Kidney tubule cell (primary cell): Measurements from ENCODE around the gene PON3.

Experiments
- DNase-seq: peaks from one replicate; pipeline ENCODE4 v3.0.0-alpha.2; 2018; ENCODE audit warnings: low spot score

The PON3 gene

DNA sequence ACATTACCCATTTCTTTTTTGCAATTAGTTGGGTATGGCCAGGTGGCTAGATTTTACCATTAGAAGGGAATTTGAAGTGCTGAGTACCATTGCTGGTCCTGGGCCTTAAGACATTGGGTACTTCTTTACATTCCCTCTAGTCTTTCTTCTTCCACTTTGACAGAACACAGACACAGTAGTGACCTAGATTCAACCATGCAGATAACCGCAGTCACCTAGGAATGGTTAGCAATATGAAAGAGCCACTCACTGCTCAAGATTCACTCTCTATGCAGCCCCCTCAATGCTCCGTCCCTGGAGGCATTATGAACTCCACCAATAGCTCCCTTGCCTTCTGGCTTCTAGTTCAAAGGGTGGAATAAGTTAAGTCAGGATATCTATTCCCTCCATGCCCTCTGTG lies 55.7 kb downstream of the PON3 start:
- DNase-seq, result no peak

DNA sequence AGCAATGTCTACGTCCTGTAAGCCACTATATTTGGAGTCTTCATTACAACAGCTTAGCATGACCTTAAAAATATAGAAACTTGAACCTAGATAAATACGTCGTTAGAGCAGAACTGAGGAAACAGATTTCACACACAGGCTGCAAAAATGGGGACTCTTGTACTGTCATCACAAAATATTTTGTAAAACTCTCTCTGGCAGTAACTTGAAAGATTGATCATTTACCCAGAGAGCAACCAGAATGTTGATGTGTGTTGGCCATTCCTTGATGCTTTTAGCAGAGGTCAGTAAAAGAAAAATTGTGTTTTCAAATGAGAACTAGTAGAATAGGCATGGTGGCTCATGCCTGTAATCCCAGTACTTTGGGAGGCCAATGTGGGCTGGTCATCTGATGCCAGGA lies 57.3 kb downstream of the PON3 start:
- DNase-seq, result no peak

DNA sequence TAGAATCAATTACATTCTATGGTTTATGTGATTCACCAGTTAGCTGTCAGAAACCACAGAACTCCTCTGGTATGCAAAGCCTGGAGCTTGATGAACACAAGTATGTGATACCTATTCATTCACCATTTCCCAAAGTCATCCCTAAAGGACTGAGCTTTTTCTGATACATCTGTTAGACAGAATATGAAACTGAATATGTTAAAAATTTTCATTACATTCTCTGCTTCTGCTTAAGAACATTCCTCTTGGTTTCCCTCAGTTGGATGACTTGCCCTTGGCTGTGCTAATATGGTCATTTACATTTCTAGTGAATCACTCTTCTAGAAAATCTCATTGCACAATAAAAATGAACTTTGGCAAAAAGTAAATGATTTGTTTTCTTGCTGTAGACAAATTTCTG lies 61.1 kb downstream of the PON3 start:
- peak; percentile 80 for DNase-seq

DNA sequence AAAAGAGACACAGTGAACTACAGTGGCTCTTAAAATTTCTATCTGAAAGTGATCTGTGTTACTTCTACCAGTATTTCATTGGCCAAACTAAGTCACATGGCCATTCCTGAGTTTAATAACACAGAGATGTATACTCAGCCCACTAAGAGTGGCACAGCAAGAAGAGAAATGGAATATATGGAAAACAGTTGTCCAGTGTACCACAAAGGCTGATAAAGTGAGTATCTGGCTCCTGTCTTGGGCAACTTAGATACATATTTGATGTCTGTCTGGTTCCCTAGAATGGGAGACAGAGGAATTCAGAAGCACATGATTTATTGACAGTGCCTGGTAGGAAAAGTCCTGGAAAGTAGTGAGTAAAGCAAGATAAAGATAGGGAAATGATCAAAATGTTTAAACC lies 61.7 kb downstream of the PON3 start:
- DNase-seq, result no peak

DNA sequence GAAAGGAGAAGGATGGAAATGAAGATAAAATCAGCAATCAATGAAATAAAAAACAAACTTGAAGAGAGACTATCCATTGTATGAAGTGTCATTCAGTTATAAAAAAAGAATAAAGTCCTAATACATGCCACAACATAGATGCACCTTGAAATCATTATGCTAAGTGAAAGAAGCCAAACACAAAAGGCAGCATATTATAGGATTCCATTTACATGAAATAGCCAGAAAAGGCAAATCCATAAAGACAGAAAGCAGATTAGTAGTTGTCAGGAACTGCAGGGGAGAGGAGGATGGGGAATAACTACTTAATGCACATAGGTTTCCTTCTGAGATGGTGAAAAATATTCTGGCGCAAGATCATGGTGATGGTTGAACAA lies 65.2 kb downstream of the PON3 start:
- no peak for DNase-seq

DNA sequence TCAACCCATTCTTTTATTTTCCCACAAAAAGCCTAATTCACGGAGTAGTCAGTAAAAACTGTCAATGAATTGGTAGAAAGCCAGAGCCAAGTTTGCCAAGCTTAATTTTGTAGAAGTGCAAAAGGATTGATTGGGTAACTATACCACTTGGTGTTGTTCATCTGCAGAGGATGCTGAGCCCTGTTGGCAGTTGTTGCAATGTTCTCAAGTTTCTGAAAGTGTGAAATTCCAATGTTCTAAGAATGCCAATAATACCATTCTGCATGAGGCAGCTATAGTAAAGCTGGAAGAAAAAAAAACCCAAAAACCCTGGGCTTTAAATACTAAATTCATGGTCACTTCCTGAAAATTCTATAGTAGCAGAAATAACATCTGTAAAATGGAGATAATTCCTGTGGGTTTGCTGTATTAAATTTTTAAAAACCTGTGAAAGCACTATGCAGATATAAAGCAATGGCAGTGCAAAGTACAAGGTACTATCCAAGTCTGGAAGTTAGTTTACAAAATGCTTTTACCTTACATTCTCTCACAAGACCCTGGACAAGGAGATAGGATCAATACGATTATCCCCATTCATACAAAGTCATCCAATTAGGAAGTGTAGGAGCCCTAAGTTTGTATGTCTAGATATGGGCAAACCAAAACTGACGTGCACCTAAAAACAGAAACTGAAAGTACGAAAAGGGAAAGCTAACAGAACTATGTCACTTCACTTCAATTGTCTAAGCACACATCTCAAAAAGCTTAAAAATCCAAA lies 65.8 kb downstream of the PON3 start:
- DNase-seq, result peak; percentile 13

DNA sequence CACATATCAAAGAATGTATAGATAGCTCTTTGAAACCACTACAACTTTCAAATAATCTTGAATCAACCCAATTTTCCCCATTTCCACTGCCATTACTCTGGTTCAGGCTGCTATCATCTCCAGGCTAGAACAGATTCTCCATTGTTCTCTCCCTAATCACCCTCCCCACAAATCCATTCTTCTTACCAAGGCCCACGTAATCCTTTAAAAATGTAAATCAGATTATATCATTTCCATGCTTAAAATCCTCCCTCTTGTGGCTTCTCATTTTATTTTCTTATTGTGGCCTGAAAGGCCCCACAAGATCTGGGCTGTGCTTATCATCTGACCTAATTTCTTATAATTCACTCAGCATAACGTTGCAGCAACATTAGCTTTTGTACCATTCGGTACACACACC lies 68.8 kb downstream of the PON3 start:
- no peak for DNase-seq

DNA sequence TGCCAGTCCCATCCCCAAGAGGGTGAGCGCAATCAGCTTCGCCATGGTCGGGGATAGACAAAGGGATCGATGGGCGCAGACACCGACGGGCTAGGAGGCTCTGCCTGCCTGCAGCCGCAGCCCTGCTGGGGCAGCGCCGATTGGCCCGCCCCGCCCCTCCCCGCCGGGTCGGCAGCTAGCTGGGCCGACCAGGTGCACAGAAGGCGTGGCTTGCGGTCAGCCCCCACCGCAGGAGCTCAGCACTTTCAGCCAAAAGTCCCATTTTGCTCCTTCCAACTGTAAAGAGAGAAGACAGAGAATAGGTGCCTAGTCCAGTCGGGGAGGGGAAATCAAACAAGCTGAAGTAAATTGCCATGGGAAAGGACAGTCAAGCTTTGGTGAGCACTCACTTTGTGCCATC lies 71.7 kb downstream of the PON3 start, which contains the start of gene PON1:
Gene PON1 (minus strand): TSS at position 102 of the 400 bp plus-strand sequence. CDS start 57 bp downstream, at position 45.
- DNase-seq, result no peak

DNA sequence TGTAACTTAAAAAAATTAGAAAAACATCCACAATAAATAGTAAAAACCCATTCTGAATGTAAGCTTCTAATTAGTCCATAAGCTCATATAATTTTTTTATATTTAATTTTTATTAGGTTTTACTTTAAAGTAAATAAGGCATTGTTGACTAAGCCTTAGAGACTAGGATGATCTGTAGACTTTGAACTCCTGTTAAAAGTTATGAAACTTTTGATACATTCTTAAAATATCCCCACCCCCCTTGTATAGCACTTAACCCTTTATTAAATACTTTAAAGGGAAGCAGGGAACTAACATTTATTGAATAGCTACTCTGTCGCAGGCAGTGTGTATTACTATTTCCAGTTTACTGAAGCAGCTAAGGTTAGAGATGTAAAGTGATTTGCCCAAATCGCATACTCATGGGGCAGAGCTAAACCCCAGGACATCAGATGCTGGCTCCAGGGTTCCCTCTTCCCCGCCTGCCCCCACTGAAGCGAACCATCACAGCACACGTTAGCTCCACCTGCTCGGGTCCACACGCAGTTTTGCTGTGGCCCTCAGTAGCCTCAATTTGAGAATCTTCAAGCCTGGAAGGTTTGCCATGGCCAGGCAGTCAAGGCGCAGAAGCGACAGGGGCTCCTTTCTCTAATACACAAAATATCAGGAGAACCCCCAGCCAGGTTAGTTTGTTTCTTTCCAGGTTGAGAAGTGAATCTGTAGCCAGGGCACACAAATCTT lies 72.6 kb downstream of the PON3 start:
- no peak for DNase-seq

DNA sequence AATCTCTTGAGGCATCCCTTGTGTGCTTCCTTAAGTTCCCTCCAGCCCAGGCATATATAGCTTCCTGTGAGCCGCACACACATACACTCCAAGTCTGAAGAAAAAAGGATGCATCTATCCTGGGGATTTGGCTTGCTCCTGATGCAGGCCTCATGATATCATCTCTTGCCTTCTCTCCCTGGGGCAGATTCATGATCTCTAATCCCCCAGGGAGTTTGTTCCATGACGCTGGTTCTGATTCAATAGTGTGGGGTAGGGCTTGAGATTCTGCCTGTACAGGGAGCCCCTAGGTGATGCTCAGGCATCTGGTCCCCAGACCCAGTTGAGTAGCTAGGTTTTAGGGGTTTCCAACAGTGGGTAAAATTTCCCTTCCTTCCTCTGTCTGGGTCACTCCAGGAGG lies 73.3 kb downstream of the PON3 start:
- DNase-seq, result no peak

DNA sequence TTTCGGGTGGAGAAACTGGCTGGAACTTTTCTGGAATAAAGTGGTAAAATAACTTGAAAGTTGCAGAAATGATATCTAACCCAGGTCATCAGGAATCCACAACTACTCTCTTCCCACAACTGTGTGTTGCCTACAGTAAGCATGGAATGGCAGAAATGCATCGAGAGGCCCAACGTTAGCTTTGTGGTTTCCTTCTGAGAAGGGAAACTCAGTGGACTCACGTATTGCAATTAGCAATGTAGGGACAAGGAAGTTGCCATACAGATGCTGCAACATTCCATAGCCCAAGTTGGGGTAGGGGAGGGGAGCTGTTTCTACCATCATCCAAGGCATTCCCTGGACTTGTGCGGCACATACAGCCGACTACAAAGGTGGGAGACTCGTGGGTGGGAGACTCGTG lies 73.8 kb downstream of the PON3 start:
- no peak for DNase-seq

DNA sequence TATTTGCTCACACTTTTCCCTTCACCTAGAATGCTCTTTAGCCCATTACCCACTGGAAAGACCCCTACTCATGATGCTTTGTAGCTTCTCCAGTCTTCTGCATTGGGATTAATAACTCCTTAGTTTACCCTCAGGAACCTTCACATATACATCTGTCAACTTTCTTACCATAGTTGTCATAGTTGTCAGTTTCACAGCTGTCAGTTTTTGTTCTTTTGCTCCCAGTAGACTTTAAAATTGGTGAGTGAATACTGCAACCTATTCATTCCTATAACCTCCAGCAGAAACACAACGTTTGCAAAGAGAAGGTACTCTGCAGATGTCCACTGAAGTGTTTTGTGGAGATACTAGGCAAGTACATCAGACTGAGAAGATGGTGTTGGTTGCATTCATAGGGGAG lies 74.5 kb downstream of the PON3 start:
- no peak for DNase-seq

DNA sequence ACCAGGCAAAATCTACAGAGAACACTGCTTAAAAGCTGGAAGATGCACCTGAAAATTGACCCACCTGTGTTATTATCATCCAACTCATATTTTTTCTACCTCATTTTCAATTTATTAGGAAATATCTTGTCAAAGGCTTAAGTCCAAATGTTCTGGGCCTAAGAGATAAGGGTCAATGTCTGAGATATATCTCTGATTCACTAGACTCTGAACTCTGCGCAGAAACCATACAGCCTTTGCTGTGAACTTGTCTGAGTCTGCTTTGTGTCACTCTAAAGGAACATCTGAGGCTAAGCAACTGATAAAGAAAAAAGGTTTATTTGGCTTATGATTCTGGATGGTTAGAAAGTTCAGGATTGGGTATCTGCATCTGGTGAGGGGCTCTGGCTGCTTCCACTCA lies 75.5 kb downstream of the PON3 start:
- no peak for DNase-seq

DNA sequence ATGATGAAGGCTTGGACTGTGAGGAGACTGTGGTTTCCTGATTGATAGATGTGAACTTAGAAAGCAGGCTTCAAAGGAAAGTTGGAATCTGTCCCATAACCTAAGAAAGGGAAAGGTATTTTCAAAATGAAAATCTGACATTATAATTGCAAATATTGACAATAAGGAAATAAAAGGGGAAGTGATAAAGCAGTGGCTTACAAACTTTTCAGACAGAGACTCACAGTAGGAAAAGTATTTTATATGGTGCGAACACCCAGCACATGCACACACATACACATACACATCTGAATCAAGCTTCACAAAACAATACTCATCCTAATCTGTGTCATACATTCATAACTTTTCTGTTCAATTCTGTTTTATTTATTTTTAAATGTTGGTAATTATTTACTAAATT lies 76.6 kb downstream of the PON3 start:
- DNase-seq, result no peak

DNA sequence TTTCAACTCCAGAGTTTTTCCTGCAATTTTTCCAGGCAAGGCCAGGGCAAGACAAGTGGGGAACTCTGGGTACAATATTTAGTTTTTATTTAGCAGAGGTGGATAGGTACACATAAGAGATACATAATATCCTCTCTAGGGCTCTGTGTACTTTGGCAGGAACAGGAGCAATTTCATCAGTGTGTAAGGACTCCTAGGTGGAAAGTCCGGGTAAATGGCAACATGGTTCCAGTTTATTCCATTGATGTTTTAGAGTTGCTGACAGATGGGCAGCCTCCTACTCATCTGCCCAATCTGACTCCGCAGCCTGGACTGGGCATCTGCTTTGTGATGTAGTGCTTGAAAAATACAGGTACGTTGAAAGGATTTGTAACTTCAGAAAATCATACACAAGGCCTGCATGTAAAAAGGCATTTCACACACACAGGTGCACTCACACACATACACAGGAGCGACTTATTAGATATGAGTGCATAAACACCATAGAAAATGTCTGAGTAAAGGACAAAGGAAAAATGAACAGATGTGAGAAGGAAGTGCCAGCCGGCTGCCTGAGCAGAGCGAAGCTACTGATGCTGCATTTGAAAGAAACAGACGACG lies 77.6 kb downstream of the PON3 start:
- DNase-seq, result no peak

DNA sequence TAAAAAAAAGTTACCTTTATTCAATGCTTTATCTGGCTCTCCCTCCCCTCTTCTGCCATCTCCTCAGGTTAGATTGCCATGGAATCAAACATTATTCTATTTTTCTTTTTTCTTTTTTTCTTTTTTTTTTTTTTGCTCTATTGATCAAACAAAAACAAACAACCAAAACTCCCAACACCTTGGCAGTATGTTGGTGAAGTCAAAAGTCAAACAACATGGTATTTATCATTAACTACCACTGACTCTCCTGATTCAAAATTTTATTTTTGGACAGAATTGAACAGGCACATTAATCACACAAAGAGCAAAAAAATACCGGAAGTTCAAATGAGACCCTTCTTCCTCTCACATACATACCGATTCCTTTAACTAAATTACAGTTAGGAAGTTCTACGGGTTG lies 78.2 kb downstream of the PON3 start:
- no peak for DNase-seq

DNA sequence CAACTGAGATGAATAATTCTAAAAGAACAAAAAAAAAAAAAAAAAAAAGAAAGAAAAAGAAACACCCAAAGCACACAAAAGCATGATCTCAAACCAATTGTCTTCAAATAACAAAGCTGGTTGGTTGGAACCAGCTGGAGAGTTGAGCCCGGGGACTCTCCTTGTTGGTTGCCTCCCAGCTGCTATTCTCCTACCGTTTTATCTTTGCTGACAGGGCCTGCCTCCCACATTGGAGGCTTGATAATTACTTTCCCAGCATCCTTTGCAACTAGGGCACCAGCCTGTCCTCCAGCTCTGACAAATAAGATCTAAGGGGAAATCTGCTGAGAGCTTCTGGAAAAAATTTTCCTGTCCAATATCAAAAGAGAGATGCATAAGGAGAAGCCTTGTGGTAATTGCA lies 78.6 kb downstream of the PON3 start:
- DNase-seq, result no peak

DNA sequence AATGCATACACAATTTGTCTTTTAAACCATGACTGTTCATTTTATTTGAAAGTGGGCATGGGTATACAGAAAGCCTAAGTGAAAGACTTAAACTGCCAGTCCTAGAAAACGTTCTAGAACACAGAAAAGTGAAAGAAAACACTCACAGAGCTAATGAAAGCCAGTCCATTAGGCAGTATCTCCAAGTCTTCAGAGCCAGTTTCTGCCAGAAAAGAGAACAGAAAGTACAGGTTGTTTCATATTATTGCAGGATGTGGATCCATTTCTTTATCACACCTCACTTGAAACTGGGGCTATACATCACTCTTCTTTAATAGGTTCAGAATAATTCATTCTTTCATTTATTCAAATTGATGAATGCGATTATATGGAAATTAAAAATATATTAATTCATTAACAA lies 79.6 kb downstream of the PON3 start:
- no peak for DNase-seq

DNA sequence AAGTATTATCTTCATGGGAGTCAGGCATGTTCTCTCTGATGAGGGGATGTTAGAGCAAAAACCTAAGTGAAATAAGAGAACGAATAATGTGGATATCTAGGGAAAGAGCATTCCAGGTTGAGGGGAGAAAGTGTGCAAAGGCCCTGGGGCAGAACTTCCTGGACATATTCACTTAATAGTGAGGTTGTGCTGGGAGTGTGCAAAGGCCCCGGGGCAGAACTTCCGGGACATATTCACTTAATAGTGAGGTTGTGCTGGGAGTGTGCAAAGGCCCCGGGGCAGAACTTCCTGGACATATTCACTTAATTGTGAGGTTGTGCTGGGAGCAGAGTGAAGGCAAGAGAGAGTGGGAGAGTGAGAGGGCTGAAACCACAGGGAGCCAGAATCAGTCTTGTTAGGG lies 83.6 kb downstream of the PON3 start:
- no peak for DNase-seq

DNA sequence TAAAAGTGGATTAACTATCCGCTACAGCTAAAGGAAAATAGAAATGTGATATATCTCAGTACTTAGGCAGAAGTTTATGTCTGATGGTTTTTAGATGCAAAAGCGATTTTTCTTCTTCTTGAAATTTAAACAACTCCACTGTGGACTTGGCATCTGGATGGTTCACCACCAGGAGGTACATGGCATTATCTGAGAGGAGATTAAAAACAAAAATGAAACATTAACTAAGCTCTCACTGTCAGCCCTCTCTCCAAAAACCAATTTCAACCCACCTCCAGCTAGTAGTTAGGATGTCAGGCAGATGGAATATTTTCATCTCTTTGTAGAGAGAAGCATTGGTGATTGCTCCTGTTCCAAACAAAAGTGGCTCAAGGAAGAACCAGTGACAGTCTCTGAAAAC lies 84.8 kb downstream of the PON3 start:
- DNase-seq, result no peak

DNA sequence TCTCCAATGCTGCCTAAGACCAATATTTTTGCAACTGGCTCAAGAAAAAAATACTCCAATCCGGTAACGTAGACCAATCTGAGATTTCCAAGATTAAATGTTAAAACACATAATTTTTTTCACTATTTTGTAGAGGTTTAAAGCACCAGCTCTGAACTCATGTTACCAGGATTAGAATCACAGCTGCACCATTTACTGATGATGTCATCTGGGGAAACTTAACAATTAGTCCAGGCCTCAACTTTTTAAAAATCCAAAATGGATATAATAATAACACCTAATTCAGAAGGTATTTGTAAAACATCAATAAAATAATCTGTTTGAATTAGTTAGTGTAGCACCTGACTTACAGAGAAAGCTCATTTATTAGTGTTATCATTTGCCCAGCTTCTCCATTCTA lies 86.2 kb downstream of the PON3 start:
- DNase-seq, result no peak
